HepG2 (cell line): Measurements from ENCODE around the gene OSBPL8. TPM values are rescaled to one million over a fixed set of nuclear protein-coding genes. Genes with fewer than 3 reads are reported as not detected.

Experiments used
- CENPBD1 ChIP-seq: sonication (generic); formaldehyde crosslinking; IDR thresholded peaks from 2 replicates; pipeline ENCODE4 v1.8.0; 2022; ENCODE audit warnings: missing genetic modification reagents, low read depth, mild to moderate bottlenecking, borderline replicate concordance
- ERF ChIP-seq: IDR thresholded peaks from 2 replicates; pipeline ENCODE4 v1.6.1; 2018; ENCODE audit warnings: missing biosample characterization, missing genetic modification reagents
- GLI4 ChIP-seq: sonication (generic); formaldehyde crosslinking; IDR thresholded peaks from 2 replicates; pipeline ENCODE4 v1.5.1; 2020; ENCODE audit warnings: missing genetic modification reagents, mild to moderate bottlenecking, moderate library complexity, borderline replicate concordance
- KAT7 ChIP-seq: IDR thresholded peaks from 2 replicates; pipeline ENCODE4 v1.6.1; 2018; ENCODE audit warnings: borderline replicate concordance, missing compliant biosample characterization
- PAWR ChIP-seq: sonication (generic); formaldehyde crosslinking; IDR thresholded peaks from 2 replicates; pipeline ENCODE4 v1.4.0; 2020; ENCODE audit warnings: missing genetic modification reagents, mild to moderate bottlenecking, borderline replicate concordance
- RAD51 ChIP-seq: fragments of 450-650 bp; IDR thresholded peaks from 2 replicates; pipeline ENCODE4 v1.6.1; 2016; ENCODE audit warnings: borderline replicate concordance
- SNAI1 ChIP-seq: sonication (generic); formaldehyde crosslinking; IDR thresholded peaks from 2 replicates; pipeline ENCODE4 v1.5.0; 2020; ENCODE audit warnings: mild to moderate bottlenecking, missing genetic modification reagents, borderline replicate concordance
- SNAPC5 ChIP-seq: sonication (generic); formaldehyde crosslinking; IDR thresholded peaks from 2 replicates; pipeline ENCODE4 v1.8.1; 2023; ENCODE audit warnings: mild to moderate bottlenecking, missing genetic modification reagents, borderline replicate concordance
- SOX6 ChIP-seq, 2 experiments: fragments of 450-650 bp in 1 of 2; sonication (generic) in 1 of 2; formaldehyde crosslinking in 1 of 2; IDR thresholded peaks; 2 replicates each; pipeline versions ENCODE4 v1.4.0 to v1.6.1; 2017 to 2020; ENCODE audit warnings: antibody characterized with exemption in 1 of 2, mild to moderate bottlenecking in 1 of 2, missing genetic modification reagents in 1 of 2
- ZC3H4 ChIP-seq: sonication (generic); formaldehyde crosslinking; IDR thresholded peaks from 2 replicates; pipeline ENCODE4 v1.4.0; 2020; ENCODE audit warnings: missing genetic modification reagents, borderline replicate concordance
- ZFP36 ChIP-seq: fragments of 150-350 bp; IDR thresholded peaks from 2 replicates; pipeline ENCODE4 v1.6.1; 2018; ENCODE audit warnings: borderline replicate concordance, low read length, low read depth; ENCODE audit not compliant: partially characterized antibody
- ZIK1 ChIP-seq: sonication (generic); formaldehyde crosslinking; IDR thresholded peaks from 2 replicates; pipeline ENCODE4 v1.5.0; 2020; ENCODE audit warnings: mild to moderate bottlenecking, low read depth, missing genetic modification reagents, borderline replicate concordance
- ZNF460 ChIP-seq: sonication (generic); formaldehyde crosslinking; IDR thresholded peaks from 2 replicates; pipeline ENCODE4 v1.5.1; 2020; ENCODE audit warnings: missing genetic modification reagents, mild to moderate bottlenecking, borderline replicate concordance
- ZNF546 ChIP-seq: sonication (generic); formaldehyde crosslinking; conservative IDR thresholded peaks from 2 replicates; pipeline ENCODE4 v1.8.1; 2023; ENCODE audit warnings: mild to moderate bottlenecking, missing genetic modification reagents
- ZNF564 ChIP-seq: sonication (generic); formaldehyde crosslinking; IDR thresholded peaks from 2 replicates; pipeline ENCODE4 v1.8.1; 2023; ENCODE audit warnings: mild to moderate bottlenecking, missing genetic modification reagents
- ZSCAN31 ChIP-seq: sonication (generic); formaldehyde crosslinking; IDR thresholded peaks from 2 replicates; pipeline ENCODE4 v1.5.0; 2020; ENCODE audit warnings: low read depth, mild to moderate bottlenecking, missing genetic modification reagents
- polyA plus RNA-seq, 8 experiments: library from polyadenylated mRNA; depleted of rRNA in 3 of 8; stranded (reverse) in 7 of 8; unstranded in 1 of 8; fragments of >200 nt; fragmentation: Illumina TruSeq in 4 of 8; extraction: Trizol in 4 of 8; gene quantifications; 2 replicates each; pipeline versions ENCODE4 v1.2.1 to v1.2.3, GENCODE V29; 2011 to 2016; ENCODE audit warnings: low read depth in 4 of 8, missing spikeins in 1 of 8, mixed read lengths in 1 of 8; ENCODE audit not compliant: insufficient read depth in 1 of 8
- total RNA-seq, 5 experiments: library from RNA; depleted of rRNA; stranded (reverse); fragments of >200 nt; fragmentation: Illumina TruSeq; extraction: Trizol; gene quantifications; 2 replicates each; pipeline ENCODE4 v1.2.3, GENCODE V29; 2016; ENCODE audit warnings: low read depth in 1 of 5
- TF ChIP-seq, protein P1 (sequence below): fragments of 450-650 bp; IDR thresholded peaks from 2 replicates; pipeline ENCODE4 v1.6.1; 2017; ENCODE audit warnings: mild to moderate bottlenecking
- TF ChIP-seq, protein P2 (sequence below): sonication (generic); formaldehyde crosslinking; IDR thresholded peaks from 2 replicates; pipeline ENCODE4 v1.8.0; 2023; ENCODE audit warnings: mild to moderate bottlenecking, missing genetic modification reagents
- TF ChIP-seq, protein P3 (sequence below): sonication (generic); formaldehyde crosslinking; IDR thresholded peaks from 2 replicates; pipeline ENCODE4 v1.8.0; 2022; ENCODE audit warnings: mild to moderate bottlenecking, missing genetic modification reagents, moderate library complexity
- TF ChIP-seq, protein P4 (sequence below): sonication (generic); formaldehyde crosslinking; IDR thresholded peaks from 2 replicates; pipeline ENCODE4 v1.4.0; 2020; ENCODE audit warnings: missing genetic modification reagents

The OSBPL8 gene
- total and polyA plus RNA-seq, 2 of the 13 experiments (the other 11 are each of a cell fraction or from before 2014, with no cell fraction given) = 11.0 to 33.9 TPM

DNA sequence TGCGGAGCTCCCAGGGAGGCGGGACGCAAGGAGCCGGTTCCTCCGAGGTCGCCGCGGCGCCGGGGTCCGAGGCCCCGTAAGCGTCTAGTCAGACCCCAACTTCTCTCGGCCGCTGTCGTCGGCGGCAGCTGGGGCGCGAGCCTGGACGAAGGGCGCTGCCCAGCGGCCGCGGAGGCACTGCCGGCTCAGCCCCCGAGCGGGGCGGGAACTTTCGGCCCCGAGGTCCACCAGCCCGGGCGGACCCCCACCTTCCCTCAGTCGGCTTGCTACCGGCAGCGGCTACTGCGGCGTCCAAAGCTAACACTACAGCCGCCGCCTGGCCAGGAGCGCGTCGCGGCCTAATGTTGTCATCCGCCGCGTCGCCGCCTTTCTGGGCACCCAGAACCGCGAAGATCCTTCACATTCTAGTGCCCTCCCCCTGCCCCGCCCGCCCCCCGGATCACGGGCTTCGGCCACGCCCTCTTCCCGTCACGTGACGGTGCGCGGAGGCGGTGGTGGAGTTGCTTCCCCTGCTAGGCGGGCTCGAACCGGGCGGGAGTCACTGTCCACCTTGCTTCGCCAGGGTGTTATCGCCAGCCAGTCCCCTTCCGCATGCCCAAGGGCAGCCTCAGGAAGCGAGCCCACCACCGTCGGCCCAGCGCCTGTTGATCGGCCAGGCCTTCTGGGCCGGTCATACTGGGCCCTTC lies at the start of gene OSBPL8 (continued):
- TF ChIP-seq, protein P1, sequence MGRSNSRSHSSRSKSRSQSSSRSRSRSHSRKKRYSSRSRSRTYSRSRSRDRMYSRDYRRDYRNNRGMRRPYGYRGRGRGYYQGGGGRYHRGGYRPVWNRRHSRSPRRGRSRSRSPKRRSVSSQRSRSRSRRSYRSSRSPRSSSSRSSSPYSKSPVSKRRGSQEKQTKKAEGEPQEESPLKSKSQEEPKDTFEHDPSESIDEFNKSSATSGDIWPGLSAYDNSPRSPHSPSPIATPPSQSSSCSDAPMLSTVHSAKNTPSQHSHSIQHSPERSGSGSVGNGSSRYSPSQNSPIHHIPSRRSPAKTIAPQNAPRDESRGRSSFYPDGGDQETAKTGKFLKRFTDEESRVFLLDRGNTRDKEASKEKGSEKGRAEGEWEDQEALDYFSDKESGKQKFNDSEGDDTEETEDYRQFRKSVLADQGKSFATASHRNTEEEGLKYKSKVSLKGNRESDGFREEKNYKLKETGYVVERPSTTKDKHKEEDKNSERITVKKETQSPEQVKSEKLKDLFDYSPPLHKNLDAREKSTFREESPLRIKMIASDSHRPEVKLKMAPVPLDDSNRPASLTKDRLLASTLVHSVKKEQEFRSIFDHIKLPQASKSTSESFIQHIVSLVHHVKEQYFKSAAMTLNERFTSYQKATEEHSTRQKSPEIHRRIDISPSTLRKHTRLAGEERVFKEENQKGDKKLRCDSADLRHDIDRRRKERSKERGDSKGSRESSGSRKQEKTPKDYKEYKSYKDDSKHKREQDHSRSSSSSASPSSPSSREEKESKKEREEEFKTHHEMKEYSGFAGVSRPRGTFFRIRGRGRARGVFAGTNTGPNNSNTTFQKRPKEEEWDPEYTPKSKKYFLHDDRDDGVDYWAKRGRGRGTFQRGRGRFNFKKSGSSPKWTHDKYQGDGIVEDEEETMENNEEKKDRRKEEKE = no peak
- peak; percentile 56; the same call in 1 of the 2 replicates for TF ChIP-seq CENPBD1 (CRISPR knock-in tag)
- TF ChIP-seq GLI4 (CRISPR knock-in tag) = no peak; the same call in 1 of the 2 replicates
- peak; percentile 77; the same call in 1 of the 2 replicates for TF ChIP-seq ZNF546 (CRISPR knock-in tag)
- TF ChIP-seq RAD51 = peak; percentile 94
- no peak for TF ChIP-seq ZC3H4 (CRISPR knock-in tag)
- no peak; the same call in 1 of the 2 replicates for TF ChIP-seq SNAPC5 (CRISPR knock-in tag)
- peak; percentile 31; the same call in 1 of the 2 replicates for TF ChIP-seq ZIK1 (CRISPR knock-in tag)
- TF ChIP-seq, protein P2, sequence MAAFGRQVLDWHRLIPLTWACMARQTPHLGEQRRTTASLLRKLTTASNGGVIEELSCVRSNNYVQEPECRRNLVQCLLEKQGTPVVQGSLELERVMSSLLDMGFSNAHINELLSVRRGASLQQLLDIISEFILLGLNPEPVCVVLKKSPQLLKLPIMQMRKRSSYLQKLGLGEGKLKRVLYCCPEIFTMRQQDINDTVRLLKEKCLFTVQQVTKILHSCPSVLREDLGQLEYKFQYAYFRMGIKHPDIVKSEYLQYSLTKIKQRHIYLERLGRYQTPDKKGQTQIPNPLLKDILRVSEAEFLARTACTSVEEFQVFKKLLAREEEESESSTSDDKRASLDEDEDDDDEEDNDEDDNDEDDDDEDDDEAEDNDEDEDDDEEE (CRISPR knock-in tag) = no peak
- TF ChIP-seq, protein P3, sequence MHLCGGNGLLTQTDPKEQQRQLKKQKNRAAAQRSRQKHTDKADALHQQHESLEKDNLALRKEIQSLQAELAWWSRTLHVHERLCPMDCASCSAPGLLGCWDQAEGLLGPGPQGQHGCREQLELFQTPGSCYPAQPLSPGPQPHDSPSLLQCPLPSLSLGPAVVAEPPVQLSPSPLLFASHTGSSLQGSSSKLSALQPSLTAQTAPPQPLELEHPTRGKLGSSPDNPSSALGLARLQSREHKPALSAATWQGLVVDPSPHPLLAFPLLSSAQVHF (CRISPR knock-in tag) = peak; percentile 58; the same call in 1 of the 2 replicates
- TF ChIP-seq ZSCAN31 = peak; percentile 96
- TF ChIP-seq, protein P4, sequence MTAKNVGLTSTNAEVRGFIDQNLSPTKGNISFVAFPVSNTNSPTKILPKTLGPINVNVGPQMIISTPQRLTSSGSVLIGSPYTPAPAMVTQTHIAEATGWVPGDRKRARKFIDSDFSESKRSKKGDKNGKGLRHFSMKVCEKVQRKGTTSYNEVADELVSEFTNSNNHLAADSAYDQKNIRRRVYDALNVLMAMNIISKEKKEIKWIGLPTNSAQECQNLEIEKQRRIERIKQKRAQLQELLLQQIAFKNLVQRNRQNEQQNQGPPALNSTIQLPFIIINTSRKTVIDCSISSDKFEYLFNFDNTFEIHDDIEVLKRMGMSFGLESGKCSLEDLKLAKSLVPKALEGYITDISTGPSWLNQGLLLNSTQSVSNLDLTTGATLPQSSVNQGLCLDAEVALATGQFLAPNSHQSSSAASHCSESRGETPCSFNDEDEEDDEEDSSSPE (CRISPR knock-in tag) = peak; percentile 91
- TF ChIP-seq ZNF564 (CRISPR knock-in tag) = peak; percentile 84
- TF ChIP-seq KAT7 (CRISPR knock-in tag) = peak; percentile 54; the same call in 1 of the 2 replicates
- no peak for TF ChIP-seq PAWR
- no peak for TF ChIP-seq ZFP36
- TF ChIP-seq SOX6 (IDR thresholded peaks at IDR 0.05) = no peak
- peak; percentile 72 for TF ChIP-seq SOX6 (CRISPR knock-in tag; IDR thresholded peaks at IDR 0.05)
- no peak for TF ChIP-seq ZNF460 (CRISPR knock-in tag)
- TF ChIP-seq ERF (CRISPR knock-in tag) = peak; percentile 87
- TF ChIP-seq SNAI1 = peak; percentile 91
